ENCODE results near the gene IL6ST.
"Not testable (repeated sequence)": the region's sequence is repeated elsewhere in the genome, so short reads cannot be mapped to it uniquely, and the experiment has no call there.

IL6ST gene

GRCh38 chr5:55994495-55994997 is at the start of gene IL6ST:
TSS of gene IL6ST (minus strand) at chr5:55994963. CDS start at chr5:55976278, 18,685 bp downstream.
- in situ Hi-C loops (cut with HindIII; ENCODE audit: low sequenced_read_pairs): loop anchor here (25.0 kb wide), 1 partner anchor 193 kb away; no protein-coding TSS in a partner anchor
- TF ChIP-seq CTCF (IDR thresholded peaks at IDR 0.05; ENCODE audit: low read depth, low read length, missing control alignments): no peak
- DNase-seq (ENCODE audit: low read depth): peak; percentile 42

GRCh38 chr5:56039985-56040384 is 45.2 kb upstream of the IL6ST start:
- H3K4me3 ChIP-seq (ENCODE audit: low read depth, low read length): no peak overlapping the region
- TF ChIP-seq CTCF (IDR thresholded peaks at IDR 0.05; ENCODE audit: low read depth, low read length, missing control alignments): no peak
- in situ Hi-C loops (cut with HindIII; ENCODE audit: low sequenced_read_pairs): no loop called here
- DNase-seq (ENCODE audit: low read depth): no peak

More at GRCh38 chr5:55994495-55994997, at the start of gene IL6ST:
- H3K4me3 ChIP-seq (ENCODE audit: low read depth, low read length): peak within 1 kb of the TSS; percentile 88

GRCh38 chr5:56038206-56038605 is 43.4 kb upstream of the IL6ST start:
- DNase-seq (ENCODE audit: low read depth); H3K4me3 ChIP-seq (ENCODE audit: low read depth, low read length); in situ Hi-C loops (cut with HindIII; ENCODE audit: low sequenced_read_pairs): not testable (repeated sequence)

GRCh38 chr5:56037531-56038010 is 42.8 kb upstream of the IL6ST start:
- H3K4me3 ChIP-seq (ENCODE audit: low read depth, low read length): no peak overlapping the region
- DNase-seq (ENCODE audit: low read depth): no peak
- in situ Hi-C loops (cut with HindIII; ENCODE audit: low sequenced_read_pairs): no loop called here
- TF ChIP-seq CTCF (IDR thresholded peaks at IDR 0.05; ENCODE audit: low read depth, low read length, missing control alignments): no peak

GRCh38 chr5:56035394-56035793 is 40.6 kb upstream of the IL6ST start:
- H3K4me3 ChIP-seq (ENCODE audit: low read depth, low read length); in situ Hi-C loops (cut with HindIII; ENCODE audit: low sequenced_read_pairs); DNase-seq (ENCODE audit: low read depth): not testable (repeated sequence)

- in situ Hi-C loops (cut with HindIII; ENCODE audit: low sequenced_read_pairs); H3K4me3 ChIP-seq (ENCODE audit: low read depth, low read length); DNase-seq (ENCODE audit: low read depth): not testable (repeated sequence)
Observed at GRCh38 chr5:56029871-56030630, 35.3 kb upstream of the IL6ST start.

- H3K4me3 ChIP-seq (ENCODE audit: low read depth, low read length): no peak overlapping the region
- TF ChIP-seq CTCF (IDR thresholded peaks at IDR 0.05; ENCODE audit: low read depth, low read length, missing control alignments): no peak
- in situ Hi-C loops (cut with HindIII; ENCODE audit: low sequenced_read_pairs): no loop called here
- no peak for DNase-seq (ENCODE audit: low read depth)
Observed at GRCh38 chr5:56029457-56029856, 34.7 kb upstream of the IL6ST start.

- TF ChIP-seq CTCF (IDR thresholded peaks at IDR 0.05; ENCODE audit: low read depth, low read length, missing control alignments): no peak
- DNase-seq (ENCODE audit: low read depth): no peak
- H3K4me3 ChIP-seq (ENCODE audit: low read depth, low read length): no peak overlapping the region
- in situ Hi-C loops (cut with HindIII; ENCODE audit: low sequenced_read_pairs): no loop called here
Observed at GRCh38 chr5:56028708-56029107, 33.9 kb upstream of the IL6ST start.
